ENCODE measurements around the gene LMTK2. TPM values are rescaled to one million over a fixed set of nuclear protein-coding genes. Genes with fewer than 3 reads are reported as not detected.

LMTK2 gene
- total and polyA plus RNA-seq, 2 experiments from 2014 or later: 6.1 to 30.8 TPM

- no peaks in the 10 kb centered on the region for H3K36me3 Mint-ChIP-seq (ENCODE audit: low read depth)
- H3K27ac Mint-ChIP-seq: no peak overlapping the region
- peak; percentile 85 for DNase-seq (ENCODE audit: low spot score)
These were observed 59.4 kb downstream of the LMTK2 start for GRCh38 chr7:98165827-98166667.

More at GRCh38 chr7:98165827-98166667, 59.4 kb downstream of the LMTK2 start:
- H4K20me1 ChIP-seq (replicated peaks; ENCODE audit: insufficient read depth): peaks cover 16% of the 10 kb centered on the region; the same call in 1 of the 2 replicates
- peak; percentile 91 for ATAC-seq
- H3K27ac ChIP-seq (ENCODE audit: low read depth): no peak overlapping the region
- Mint-ChIP-seq H3K4me3 (no peak overlapping the region), H3K27me3 (ENCODE audit: insufficient read depth, low read depth, poor library complexity) (peaks cover 3% of the 10 kb centered on the region), H3K9me3 (no peaks in the 10 kb centered on the region), H3K4me1 (peaks cover 22% of the 10 kb centered on the region; the same call in 2 of the 3 replicates)
- H3K36me3 ChIP-seq (ENCODE audit: insufficient read depth): no peaks in the 10 kb centered on the region
- H3K79me2 ChIP-seq (replicated peaks; ENCODE audit: insufficient read depth): peaks cover 12% of the 10 kb centered on the region
- H3F3A ChIP-seq (replicated peaks; ENCODE audit: low read depth): 0 out of 2 replicates have a peak, but pooled peaks cover 2% of the 10 kb centered on the region
- H3K9me2 ChIP-seq (ENCODE audit: insufficient read depth): no peaks in the 10 kb centered on the region
- no peak overlapping the region for H3K4me3 ChIP-seq
- H3K4me1 ChIP-seq (ENCODE audit: insufficient read depth): peaks cover 5% of the 10 kb centered on the region
- H3K4me2 ChIP-seq: no peak overlapping the region
- H2AFZ ChIP-seq: no peak overlapping the region
- no peaks in the 10 kb centered on the region for H3K27me3 ChIP-seq (ENCODE audit: insufficient read depth)
- TF ChIP-seq, protein P1, sequence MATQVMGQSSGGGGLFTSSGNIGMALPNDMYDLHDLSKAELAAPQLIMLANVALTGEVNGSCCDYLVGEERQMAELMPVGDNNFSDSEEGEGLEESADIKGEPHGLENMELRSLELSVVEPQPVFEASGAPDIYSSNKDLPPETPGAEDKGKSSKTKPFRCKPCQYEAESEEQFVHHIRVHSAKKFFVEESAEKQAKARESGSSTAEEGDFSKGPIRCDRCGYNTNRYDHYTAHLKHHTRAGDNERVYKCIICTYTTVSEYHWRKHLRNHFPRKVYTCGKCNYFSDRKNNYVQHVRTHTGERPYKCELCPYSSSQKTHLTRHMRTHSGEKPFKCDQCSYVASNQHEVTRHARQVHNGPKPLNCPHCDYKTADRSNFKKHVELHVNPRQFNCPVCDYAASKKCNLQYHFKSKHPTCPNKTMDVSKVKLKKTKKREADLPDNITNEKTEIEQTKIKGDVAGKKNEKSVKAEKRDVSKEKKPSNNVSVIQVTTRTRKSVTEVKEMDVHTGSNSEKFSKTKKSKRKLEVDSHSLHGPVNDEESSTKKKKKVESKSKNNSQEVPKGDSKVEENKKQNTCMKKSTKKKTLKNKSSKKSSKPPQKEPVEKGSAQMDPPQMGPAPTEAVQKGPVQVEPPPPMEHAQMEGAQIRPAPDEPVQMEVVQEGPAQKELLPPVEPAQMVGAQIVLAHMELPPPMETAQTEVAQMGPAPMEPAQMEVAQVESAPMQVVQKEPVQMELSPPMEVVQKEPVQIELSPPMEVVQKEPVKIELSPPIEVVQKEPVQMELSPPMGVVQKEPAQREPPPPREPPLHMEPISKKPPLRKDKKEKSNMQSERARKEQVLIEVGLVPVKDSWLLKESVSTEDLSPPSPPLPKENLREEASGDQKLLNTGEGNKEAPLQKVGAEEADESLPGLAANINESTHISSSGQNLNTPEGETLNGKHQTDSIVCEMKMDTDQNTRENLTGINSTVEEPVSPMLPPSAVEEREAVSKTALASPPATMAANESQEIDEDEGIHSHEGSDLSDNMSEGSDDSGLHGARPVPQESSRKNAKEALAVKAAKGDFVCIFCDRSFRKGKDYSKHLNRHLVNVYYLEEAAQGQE (IDR thresholded peaks at IDR 0.05; ENCODE audit: unreplicated experiment): no peak
- no peak for TF ChIP-seq EZH2 (IDR thresholded peaks at IDR 0.05; ENCODE audit: low read depth, unreplicated experiment)
- TF ChIP-seq ETS1 (IDR thresholded peaks at IDR 0.05): no peak
- TF ChIP-seq, protein P2, sequence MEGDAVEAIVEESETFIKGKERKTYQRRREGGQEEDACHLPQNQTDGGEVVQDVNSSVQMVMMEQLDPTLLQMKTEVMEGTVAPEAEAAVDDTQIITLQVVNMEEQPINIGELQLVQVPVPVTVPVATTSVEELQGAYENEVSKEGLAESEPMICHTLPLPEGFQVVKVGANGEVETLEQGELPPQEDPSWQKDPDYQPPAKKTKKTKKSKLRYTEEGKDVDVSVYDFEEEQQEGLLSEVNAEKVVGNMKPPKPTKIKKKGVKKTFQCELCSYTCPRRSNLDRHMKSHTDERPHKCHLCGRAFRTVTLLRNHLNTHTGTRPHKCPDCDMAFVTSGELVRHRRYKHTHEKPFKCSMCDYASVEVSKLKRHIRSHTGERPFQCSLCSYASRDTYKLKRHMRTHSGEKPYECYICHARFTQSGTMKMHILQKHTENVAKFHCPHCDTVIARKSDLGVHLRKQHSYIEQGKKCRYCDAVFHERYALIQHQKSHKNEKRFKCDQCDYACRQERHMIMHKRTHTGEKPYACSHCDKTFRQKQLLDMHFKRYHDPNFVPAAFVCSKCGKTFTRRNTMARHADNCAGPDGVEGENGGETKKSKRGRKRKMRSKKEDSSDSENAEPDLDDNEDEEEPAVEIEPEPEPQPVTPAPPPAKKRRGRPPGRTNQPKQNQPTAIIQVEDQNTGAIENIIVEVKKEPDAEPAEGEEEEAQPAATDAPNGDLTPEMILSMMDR (conservative IDR thresholded peaks at IDR 0.05; ENCODE audit: low read depth in 2 of 2): peak; percentile 87
